SK-N-SH (cell line): ENCODE data around the gene SLC9A6. TPM values are rescaled to one million over a fixed set of nuclear protein-coding genes. Genes with fewer than 3 reads are reported as not detected.
A peak's percentile ranks its signal among the peaks of the same experiment; 100 is the strongest.

ENCODE experiments used
- CTCF ChIA-PET: fragments of 300-600, 350-600 bp; formaldehyde crosslinking; extraction: SDS; loops from one replicate; lab custom pipeline; 2021; lab: Yijun Ruan, JAX
- POLR2A ChIA-PET: fragments of 350-600 bp; sonication (Branson Sonifier 250); formaldehyde crosslinking; extraction: SDS; loops from one replicate; lab custom pipeline; 2020; ENCODE audit warnings: antibody characterized with exemption, inconsistent platforms; lab: Yijun Ruan, JAX
- DNase-seq: peaks from one replicate; pipeline ENCODE4 v3.0.0; 2012
- H2AFZ ChIP-seq: fragments of 200-600 bp; sonication (generic); 2 replicates; pipeline ENCODE4 v1.8.1; 2016; ENCODE audit warnings: antibody characterized with exemption, mild to moderate bottlenecking, low read depth
- H3F3A ChIP-seq: fragments of 200-600 bp; sonication (generic); replicated peaks from 2 replicates; pipeline ENCODE3; 2016; ENCODE audit warnings: antibody characterized with exemption, mild to moderate bottlenecking; ENCODE audit not compliant: insufficient read depth
- H3K27ac ChIP-seq, 2 experiments: fragments of 200-500 bp in 1 of 2; fragments of 200-600 bp in 1 of 2; sonication (Bioruptor generic) in 1 of 2; sonication (generic), shearing (Covaris generic) in 1 of 2; 2 replicates each; pipeline versions ENCODE4 v1.5.1 to v1.6.1; 2014 to 2016; ENCODE audit warnings: low read depth in 2 of 2, inconsistent platforms in 1 of 2, low read length in 1 of 2, mild to moderate bottlenecking in 1 of 2, mixed read lengths in 1 of 2
- H3K27me3 ChIP-seq: fragments of 200-600 bp; sonication (generic), shearing (Covaris generic); 2 replicates; pipeline ENCODE4 v1.6.1; 2016; ENCODE audit warnings: mixed run types; ENCODE audit not compliant: insufficient read depth
- H3K36me3 ChIP-seq, 2 experiments: fragments of 200-500 bp in 1 of 2; fragments of 200-600 bp in 1 of 2; sonication (Bioruptor generic) in 1 of 2; sonication (generic) in 1 of 2; replicated peaks in 1 of 2; 2 replicates each; pipeline versions ENCODE3 to v1.5.1; 2014 to 2016; ENCODE audit warnings: low read length in 1 of 2, mild to moderate bottlenecking in 1 of 2; ENCODE audit not compliant: insufficient read depth in 2 of 2, control insufficient read depth in 1 of 2
- H3K4me1 ChIP-seq, 2 experiments: fragments of 200-500 bp in 1 of 2; fragments of 200-600 bp in 1 of 2; sonication (Bioruptor generic) in 1 of 2; sonication (generic), shearing (Covaris generic) in 1 of 2; 2 replicates each; pipeline versions ENCODE4 v1.5.1 to v1.6.1; 2014 to 2016; ENCODE audit warnings: low read depth in 1 of 2, low read length in 1 of 2, mixed run types in 1 of 2; ENCODE audit not compliant: insufficient read depth in 2 of 2, control insufficient read depth in 1 of 2
- H3K4me2 ChIP-seq: fragments of 200-600 bp; sonication (generic), shearing (Covaris generic); 2 replicates; pipeline ENCODE4 v1.6.1; 2017; ENCODE audit warnings: mixed run types
- H3K4me3 ChIP-seq, 2 experiments: fragments of 200-500 bp in 1 of 2; fragments of 200-600 bp in 1 of 2; sonication (Bioruptor generic) in 1 of 2; sonication (generic), shearing (Covaris generic) in 1 of 2; 2 replicates each; pipeline versions ENCODE4 v1.5.1 to v1.8.1; 2014 to 2016; ENCODE audit warnings: low read depth in 2 of 2, inconsistent platforms in 1 of 2, low read length in 1 of 2, mild to moderate bottlenecking in 1 of 2, mixed read lengths in 1 of 2, moderate library complexity in 1 of 2
- H3K79me2 ChIP-seq: fragments of 200-600 bp; sonication (generic); 2 replicates; pipeline ENCODE4 v1.8.1; 2017; ENCODE audit warnings: mild to moderate bottlenecking; ENCODE audit not compliant: insufficient read depth
- H3K9ac ChIP-seq: fragments of 200-600 bp; sonication (generic); 2 replicates; pipeline ENCODE4 v1.6.1; 2017; ENCODE audit warnings: mixed run types
- H3K9me2 ChIP-seq: fragments of 200-600 bp; sonication (generic); 2 replicates; pipeline ENCODE4 v1.6.1; 2017; ENCODE audit warnings: mixed run types
- H3K9me3 ChIP-seq: fragments of 200-600 bp; sonication (generic); 2 replicates; pipeline ENCODE4 v1.6.1; 2017; ENCODE audit warnings: mixed run types, mild to moderate bottlenecking, moderate library complexity
- H4K20me1 ChIP-seq: fragments of 200-600 bp; sonication (generic); 2 replicates; pipeline ENCODE4 v1.6.1; 2017; ENCODE audit warnings: mild to moderate bottlenecking, mixed run types; ENCODE audit not compliant: insufficient read depth
- CHD2 ChIP-seq: fragments of 150-350 bp; IDR thresholded peaks from 2 replicates; pipeline ENCODE4 v1.6.1; 2018; ENCODE audit warnings: low read length; ENCODE audit not compliant: partially characterized antibody
- ELF1 ChIP-seq: IDR thresholded peaks from 2 replicates; pipeline ENCODE4 v1.4.0; 2012
- EP300 ChIP-seq, 2 experiments: IDR thresholded peaks; 2 replicates each; pipeline versions ENCODE4 v1.4.0 to v1.6.1; 2012; ENCODE audit warnings: borderline replicate concordance in 1 of 2, low read depth in 1 of 2, low read length in 1 of 2
- EZH2phosphoT487 ChIP-seq: fragments of 200-600 bp; sonication (generic); IDR thresholded peaks from 2 replicates; pipeline ENCODE4 v1.6.1; 2017; ENCODE audit warnings: low read depth, mixed run types, mild to moderate bottlenecking, antibody characterized with exemption, moderate library complexity, borderline replicate concordance
- FOXJ3 ChIP-seq: sonication (generic); formaldehyde crosslinking; IDR thresholded peaks from 2 replicates; pipeline ENCODE4 v1.5.1; 2020; ENCODE audit warnings: mild to moderate bottlenecking, missing genetic modification reagents
- GATA2 ChIP-seq: sonication (generic); formaldehyde crosslinking; IDR thresholded peaks from 2 replicates; pipeline ENCODE4 v1.5.0; 2020; ENCODE audit warnings: mild to moderate bottlenecking, missing genetic modification reagents
- IRF3 ChIP-seq: fragments of 150-350 bp; IDR thresholded peaks from 2 replicates; pipeline ENCODE4 v1.6.1; 2016; ENCODE audit warnings: mild to moderate bottlenecking, low read depth, low read length
- JUND ChIP-seq: IDR thresholded peaks from 2 replicates; pipeline ENCODE4 v1.4.0; 2012
- MEF2A ChIP-seq: IDR thresholded peaks from 2 replicates; pipeline ENCODE4 v1.4.0; 2012; ENCODE audit warnings: low read depth, borderline replicate concordance
- MXI1 ChIP-seq: IDR thresholded peaks from 2 replicates; pipeline ENCODE4 v1.6.1; 2012; ENCODE audit warnings: mild to moderate bottlenecking, low read depth, low read length, improper control_type of control experiment
- NFIC ChIP-seq: IDR thresholded peaks from 2 replicates; pipeline ENCODE4 v1.4.0; 2012; ENCODE audit warnings: borderline replicate concordance
- POLR2AphosphoS5 ChIP-seq: IDR thresholded peaks from 2 replicates; pipeline ENCODE4 v1.6.1; 2012; ENCODE audit warnings: low read depth, low read length
- RCOR1 ChIP-seq: fragments of 150-350 bp; IDR thresholded peaks from 2 replicates; pipeline ENCODE4 v1.6.1; 2017; ENCODE audit warnings: antibody characterized with exemption, low read length
- REST ChIP-seq: IDR thresholded peaks from 2 replicates; pipeline ENCODE4 v1.6.1; 2012; ENCODE audit warnings: mild to moderate bottlenecking, low read depth, low read length, moderate library complexity
- RFX5 ChIP-seq: IDR thresholded peaks from 2 replicates; pipeline ENCODE4 v1.6.1; 2012; ENCODE audit warnings: mild to moderate bottlenecking, improper control_type of control experiment, low read length
- SIN3A ChIP-seq: IDR thresholded peaks from 2 replicates; pipeline ENCODE4 v1.6.1; 2012; ENCODE audit warnings: low read depth, mild to moderate bottlenecking, low read length, moderate library complexity, borderline replicate concordance
- SMC3 ChIP-seq: IDR thresholded peaks from 2 replicates; pipeline ENCODE4 v1.6.1; 2012; ENCODE audit warnings: low read depth, low read length, improper control_type of control experiment
- TAF1 ChIP-seq: IDR thresholded peaks from 2 replicates; pipeline ENCODE4 v1.6.1; 2012; ENCODE audit warnings: low read depth, mild to moderate bottlenecking, low read length, moderate library complexity, borderline replicate concordance
- TEAD4 ChIP-seq: IDR thresholded peaks from 2 replicates; pipeline ENCODE4 v1.4.0; 2012; ENCODE audit warnings: mild to moderate bottlenecking, borderline replicate concordance; ENCODE audit not compliant: insufficient read depth
- USF1 ChIP-seq: IDR thresholded peaks from 2 replicates; pipeline ENCODE4 v1.4.0; 2012; ENCODE audit warnings: low read depth, borderline replicate concordance
- USF2 ChIP-seq: fragments of 150-350 bp; IDR thresholded peaks from 2 replicates; pipeline ENCODE4 v1.6.1; 2017; ENCODE audit warnings: antibody characterized with exemption, low read length, low read depth, borderline replicate concordance
- WGBS: methylation state at CpG from one replicate; pipeline ENCODE4 v1.1.6; 2017; ENCODE audit warnings: low lambda C conversion rate; 5-methylcytosine and 5-hydroxymethylcytosine counted together
- polyA plus RNA-seq, 3 experiments: library from polyadenylated mRNA; depleted of rRNA; stranded (reverse); fragments of >200 nt; gene quantifications; 2 replicates each; pipeline ENCODE4 v1.2.3, GENCODE V29; 2012

SLC9A6 gene
- polyA plus RNA-seq, 1 of the 3 experiments (the other 2 are of a cell fraction): 5.0 TPM

GRCh38 chrX:136046295-136047015 is 61.2 kb downstream of the SLC9A6 start (continued):
- TF ChIP-seq USF1 (no peak), RFX5 (no peak), MXI1 (no peak)

GRCh38 chrX:136047016-136047642 is 61.9 kb downstream of the SLC9A6 start:
- no peaks in the 10 kb centered on the region for H3K79me2 ChIP-seq
- no peak overlapping the region for H2AFZ ChIP-seq
- peaks cover 0 to 8% of the 10 kb centered on the region in 2 experiments; a peak in 2 of 4 replicates for H3K4me1 ChIP-seq
- H3K9me2 ChIP-seq: no peaks in the 10 kb centered on the region
- ChIA-PET CTCF (no interaction called here), POLR2A (no interaction called here)
- no peak overlapping the region for H3K4me3 ChIP-seq
- peak overlapping the region; percentile 31; the same call in 1 of the 2 replicates for H3K4me2 ChIP-seq
- no peaks in the 10 kb centered on the region for H3K9me3 ChIP-seq
- peak overlapping the region in 1 of 2 experiments; percentile 58; a peak in 2 of 4 replicates for H3K27ac ChIP-seq
- DNase-seq: no peak
- no peaks in the 10 kb centered on the region for H3K36me3 ChIP-seq
- peaks cover 10% of the 10 kb centered on the region; the same call in 1 of the 2 replicates for H3K27me3 ChIP-seq
- no peak overlapping the region for H3K9ac ChIP-seq
- peaks cover 9% of the 10 kb centered on the region for H3F3A ChIP-seq
- H4K20me1 ChIP-seq: peaks cover 4% of the 10 kb centered on the region; the same call in 1 of the 2 replicates
- 18% methylated on average over 2 of the region's 2 CpGs for WGBS
- no peak for TF ChIP-seq USF2
- TF ChIP-seq IRF3: no peak
- no peak for TF ChIP-seq FOXJ3
- no peak for TF ChIP-seq EZH2phosphoT487
- TF ChIP-seq REST: no peak
- no peak for TF ChIP-seq TAF1
- no peak for TF ChIP-seq TEAD4
- TF ChIP-seq GATA2 (CRISPR knock-in tag): no peak
- TF ChIP-seq SIN3A: no peak
- TF ChIP-seq EP300 (IDR thresholded peaks at IDR 0.05; ENCODE audit: borderline replicate concordance in 1 of 2, low read depth in 1 of 2, low read length in 1 of 2): no peak; a peak in 1 of 4 replicates
- TF ChIP-seq ELF1: no peak
- TF ChIP-seq MXI1: no peak
- no peak for TF ChIP-seq MEF2A
- TF ChIP-seq POLR2AphosphoS5: no peak
- 0 out of 2 replicates have a peak, but pooled peaks have one; percentile 10 for TF ChIP-seq NFIC
- peak; percentile 50 for TF ChIP-seq JUND
- TF ChIP-seq SMC3: no peak
- TF ChIP-seq RCOR1: no peak
- TF ChIP-seq CHD2: no peak
